ENCODE measurements around the gene PDSS2. TPM values are rescaled to one million over a fixed set of nuclear protein-coding genes. Genes with fewer than 3 reads are reported as not detected.

PDSS2 gene
- total RNA-seq, 1 donor from 2014 or later: 14.9 TPM

- no peaks in the 10 kb centered on the region for H3K9me3 ChIP-seq (ENCODE audit: low read depth)
- H3K27ac Mint-ChIP-seq: no peak overlapping the region
- H4K20me1 ChIP-seq (ENCODE audit: low read depth): no peaks in the 10 kb centered on the region
- peaks cover 13% of the 10 kb centered on the region for H3K4me1 Mint-ChIP-seq
- no peak overlapping the region for H3K4me2 ChIP-seq
- H3K36me3 ChIP-seq: no peaks in the 10 kb centered on the region
- no peak overlapping the region for H3K4me3 ChIP-seq
- H3K9me3 Mint-ChIP-seq: peaks cover 53% of the 10 kb centered on the region
- H3K27me3 ChIP-seq: no peaks in the 10 kb centered on the region
- no peak for DNase-seq (ENCODE audit: low spot score)
- H3K9ac ChIP-seq: no peak overlapping the region
- H3F3A ChIP-seq (ENCODE audit: low read depth): no peaks in the 10 kb centered on the region
- peaks cover 2% of the 10 kb centered on the region for H3K27me3 Mint-ChIP-seq (ENCODE audit: insufficient read depth, low read depth)
- peaks cover 10% of the 10 kb centered on the region for H3K4me1 ChIP-seq
- H3K27ac ChIP-seq: no peak overlapping the region
- H2AFZ ChIP-seq (replicated peaks): no peak overlapping the region
- H3K79me2 ChIP-seq (ENCODE audit: low read depth): no peaks in the 10 kb centered on the region
- H3K36me3 Mint-ChIP-seq: peaks cover 24% of the 10 kb centered on the region
- TF ChIP-seq CTCF (IDR thresholded peaks at IDR 0.05) (no peak), EZH2 (IDR thresholded peaks at IDR 0.05) (no peak), EZH2phosphoT487 (IDR thresholded peaks at IDR 0.05) (no peak)
- H3K4me3 Mint-ChIP-seq: no peak overlapping the region
Measured at GRCh38 chr6:107402533-107402932, 56.8 kb downstream of the PDSS2 start.

GRCh38 chr6:107401573-107401972 lies 57.8 kb downstream of the PDSS2 start:
- peaks cover 10% of the 10 kb centered on the region for H3K4me1 Mint-ChIP-seq

GRCh38 chr6:107400616-107401147 lies 58.7 kb downstream of the PDSS2 start:
- Mint-ChIP-seq H3K36me3 (peaks cover 24% of the 10 kb centered on the region), H3K4me1 (peaks cover 10% of the 10 kb centered on the region), H3K27ac (peak overlapping the region; percentile 24), H3K4me3 (no peak overlapping the region), H3K27me3 (ENCODE audit: insufficient read depth, low read depth) (peaks cover 2% of the 10 kb centered on the region), H3K9me3 (peaks cover 54% of the 10 kb centered on the region)
- Histone ChIP-seq H3K36me3 (no peaks in the 10 kb centered on the region), H4K20me1 (ENCODE audit: low read depth) (no peaks in the 10 kb centered on the region), H3K9ac (no peak overlapping the region), H3K4me1 (peaks cover 10% of the 10 kb centered on the region), H3F3A (ENCODE audit: low read depth) (no peaks in the 10 kb centered on the region), H3K27ac (no peak overlapping the region), H2AFZ (replicated peaks) (no peak overlapping the region), H3K4me3 (no peak overlapping the region), H3K27me3 (no peaks in the 10 kb centered on the region), H3K79me2 (ENCODE audit: low read depth) (no peaks in the 10 kb centered on the region), H3K4me2 (no peak overlapping the region), H3K9me3 (ENCODE audit: low read depth) (no peaks in the 10 kb centered on the region)
- DNase-seq (ENCODE audit: low spot score): no peak
- TF ChIP-seq EZH2phosphoT487 (IDR thresholded peaks at IDR 0.05) (no peak), EZH2 (IDR thresholded peaks at IDR 0.05) (no peak), CTCF (IDR thresholded peaks at IDR 0.05) (no peak)

More at GRCh38 chr6:107401573-107401972, 57.8 kb downstream of the PDSS2 start:
- H4K20me1 ChIP-seq (ENCODE audit: low read depth): no peaks in the 10 kb centered on the region
- peaks cover 56% of the 10 kb centered on the region for H3K9me3 Mint-ChIP-seq
- H3K36me3 Mint-ChIP-seq: peaks cover 22% of the 10 kb centered on the region
- peaks cover 10% of the 10 kb centered on the region for H3K4me1 ChIP-seq
- DNase-seq (ENCODE audit: low spot score): no peak
- TF ChIP-seq EZH2 (IDR thresholded peaks at IDR 0.05) (no peak), CTCF (IDR thresholded peaks at IDR 0.05) (no peak), EZH2phosphoT487 (IDR thresholded peaks at IDR 0.05) (no peak)
- H3K4me3 ChIP-seq: no peak overlapping the region
- no peak overlapping the region for H3K4me3 Mint-ChIP-seq
- H3K9me3 ChIP-seq (ENCODE audit: low read depth): no peaks in the 10 kb centered on the region
- no peak overlapping the region for H3K27ac ChIP-seq
- no peak overlapping the region for H3K9ac ChIP-seq
- H3K4me2 ChIP-seq: no peak overlapping the region
- H2AFZ ChIP-seq (replicated peaks): no peak overlapping the region
- no peaks in the 10 kb centered on the region for H3K27me3 ChIP-seq
- no peak overlapping the region for H3K27ac Mint-ChIP-seq
- no peaks in the 10 kb centered on the region for H3K36me3 ChIP-seq
- H3K27me3 Mint-ChIP-seq (ENCODE audit: insufficient read depth, low read depth): peaks cover 2% of the 10 kb centered on the region
- no peaks in the 10 kb centered on the region for H3K79me2 ChIP-seq (ENCODE audit: low read depth)
- no peaks in the 10 kb centered on the region for H3F3A ChIP-seq (ENCODE audit: low read depth)
